Cardiac fibroblast (primary cell): ENCODE results near the gene ARFGAP1.

ENCODE experiments used
- DNase-seq, 2 donors: peaks; one replicate each; pipeline versions ENCODE4 v3.0.0 to v3.0.0-alpha.2; 2010; ENCODE audit warnings: low read depth in 2 of 2
- H3K4me3 ChIP-seq, 2 donors: replicated peaks in 1 of 2; 1 replicate in 1 of 2; 2 replicates in 1 of 2; pipeline ENCODE4 v1.5.1; 2011; ENCODE audit warnings: low read depth in 2 of 2, low read length in 2 of 2, mild to moderate bottlenecking in 2 of 2, moderate library complexity in 1 of 2
- TF ChIP-seq, protein P1 (sequence below): IDR thresholded peaks from one replicate; pipeline ENCODE4 v1.5.1; 2011; ENCODE audit warnings: low read depth, mild to moderate bottlenecking, low read length, inconsistent platforms

ARFGAP1 gene

DNA sequence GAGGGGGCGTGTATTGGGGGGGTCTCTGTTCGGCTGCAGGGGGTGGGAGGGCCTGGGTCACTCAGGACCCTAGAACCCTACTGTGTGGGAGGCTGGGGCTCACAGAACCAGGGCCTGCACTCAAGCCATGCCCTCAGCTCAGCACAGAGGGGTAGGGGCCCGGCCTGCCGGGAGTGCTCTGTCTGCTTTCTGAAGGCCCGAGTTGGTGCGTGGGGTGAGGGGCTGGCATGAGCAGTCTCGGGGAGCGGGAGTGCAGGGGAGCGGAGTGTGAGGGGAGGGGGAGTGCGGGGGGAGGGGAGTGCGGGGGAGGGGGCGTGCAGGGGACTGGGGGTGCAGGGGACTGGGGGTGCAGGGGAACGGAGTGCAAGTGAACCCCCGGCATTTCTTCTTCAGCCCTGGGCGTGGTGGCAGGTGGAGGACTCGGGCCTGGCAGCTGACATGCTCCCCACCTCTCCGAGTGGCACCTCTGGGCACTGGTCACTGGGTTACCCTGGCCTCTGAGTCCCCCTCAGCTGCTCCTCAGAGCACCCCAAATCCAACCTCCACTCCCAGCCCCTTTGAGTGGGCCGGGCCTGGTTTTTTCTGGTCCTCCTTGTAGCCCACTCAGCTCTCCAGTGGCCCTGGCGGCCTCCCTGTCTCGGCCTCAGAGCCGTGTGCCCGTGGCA, 21.4 kb downstream of the ARFGAP1 start:
- H3K4me3 ChIP-seq = no peak overlapping the region
- no peak for DNase-seq
- TF ChIP-seq, protein P1, sequence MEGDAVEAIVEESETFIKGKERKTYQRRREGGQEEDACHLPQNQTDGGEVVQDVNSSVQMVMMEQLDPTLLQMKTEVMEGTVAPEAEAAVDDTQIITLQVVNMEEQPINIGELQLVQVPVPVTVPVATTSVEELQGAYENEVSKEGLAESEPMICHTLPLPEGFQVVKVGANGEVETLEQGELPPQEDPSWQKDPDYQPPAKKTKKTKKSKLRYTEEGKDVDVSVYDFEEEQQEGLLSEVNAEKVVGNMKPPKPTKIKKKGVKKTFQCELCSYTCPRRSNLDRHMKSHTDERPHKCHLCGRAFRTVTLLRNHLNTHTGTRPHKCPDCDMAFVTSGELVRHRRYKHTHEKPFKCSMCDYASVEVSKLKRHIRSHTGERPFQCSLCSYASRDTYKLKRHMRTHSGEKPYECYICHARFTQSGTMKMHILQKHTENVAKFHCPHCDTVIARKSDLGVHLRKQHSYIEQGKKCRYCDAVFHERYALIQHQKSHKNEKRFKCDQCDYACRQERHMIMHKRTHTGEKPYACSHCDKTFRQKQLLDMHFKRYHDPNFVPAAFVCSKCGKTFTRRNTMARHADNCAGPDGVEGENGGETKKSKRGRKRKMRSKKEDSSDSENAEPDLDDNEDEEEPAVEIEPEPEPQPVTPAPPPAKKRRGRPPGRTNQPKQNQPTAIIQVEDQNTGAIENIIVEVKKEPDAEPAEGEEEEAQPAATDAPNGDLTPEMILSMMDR = no peak

DNA sequence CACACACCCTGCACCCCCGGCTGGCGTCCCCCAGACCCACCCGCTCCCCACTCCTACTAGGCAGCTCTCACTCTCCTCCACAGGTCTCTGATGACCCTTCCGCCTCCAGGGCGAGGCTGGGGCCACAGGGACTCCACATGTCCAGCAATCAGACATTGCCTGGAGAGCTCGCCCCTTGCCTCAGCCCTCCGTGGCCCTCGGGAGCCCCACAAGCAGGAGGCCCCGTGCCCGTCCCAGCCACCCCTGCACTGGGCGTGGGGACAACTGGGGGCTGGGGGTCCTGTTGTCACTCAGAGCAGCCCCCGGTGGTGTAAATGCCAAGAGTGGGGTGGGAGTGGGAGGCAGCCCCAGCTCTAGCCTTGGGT, 21.9 kb downstream of the ARFGAP1 start:
- DNase-seq = no peak
- TF ChIP-seq, protein P1 = no peak
- H3K4me3 ChIP-seq = no peak overlapping the region

DNA sequence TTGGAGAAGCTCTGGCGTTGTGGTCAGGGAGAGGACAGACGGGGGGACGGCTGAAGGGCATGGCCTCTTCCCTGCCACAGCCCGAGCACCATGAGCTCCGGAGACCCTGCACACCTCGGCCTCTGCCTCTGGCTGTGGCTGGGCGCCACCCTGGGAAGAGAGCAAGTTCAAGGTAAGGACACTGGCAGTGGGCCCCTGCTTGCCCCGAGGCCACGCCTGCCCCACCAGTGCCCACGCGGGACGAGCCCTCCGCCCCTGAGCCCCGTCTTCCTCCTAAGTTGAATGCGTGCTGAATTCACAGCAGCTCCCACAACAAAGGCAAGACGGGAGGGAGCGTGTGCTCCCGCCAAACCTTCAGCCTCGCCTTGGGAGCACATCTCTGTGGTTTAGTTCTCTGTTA, 22.4 kb downstream of the ARFGAP1 start:
- H3K4me3 ChIP-seq = no peak overlapping the region
- no peak for DNase-seq
- TF ChIP-seq, protein P1 = no peak

DNA sequence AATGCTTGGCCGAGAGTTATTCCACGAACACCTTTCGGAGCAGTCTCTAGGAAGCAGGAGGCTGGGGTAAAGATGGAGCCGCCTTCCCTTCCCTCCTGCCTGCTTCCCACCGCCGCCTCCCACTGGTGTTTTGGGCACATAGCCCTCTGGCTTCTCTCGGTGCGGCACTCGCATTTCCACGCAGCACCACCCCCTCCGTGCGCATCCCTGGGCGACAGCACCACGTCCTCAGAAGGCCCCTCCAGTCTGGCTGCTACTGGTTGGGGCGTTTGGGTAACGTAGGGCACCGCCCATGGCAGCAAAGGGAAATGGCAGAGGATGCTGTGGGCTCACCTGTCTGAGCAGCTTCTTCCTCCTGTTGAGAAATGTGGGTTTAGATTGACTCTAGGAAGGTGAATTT, 22.8 kb downstream of the ARFGAP1 start:
- H3K4me3 ChIP-seq = no peak overlapping the region
- TF ChIP-seq, protein P1 = no peak
- DNase-seq = no peak

DNA sequence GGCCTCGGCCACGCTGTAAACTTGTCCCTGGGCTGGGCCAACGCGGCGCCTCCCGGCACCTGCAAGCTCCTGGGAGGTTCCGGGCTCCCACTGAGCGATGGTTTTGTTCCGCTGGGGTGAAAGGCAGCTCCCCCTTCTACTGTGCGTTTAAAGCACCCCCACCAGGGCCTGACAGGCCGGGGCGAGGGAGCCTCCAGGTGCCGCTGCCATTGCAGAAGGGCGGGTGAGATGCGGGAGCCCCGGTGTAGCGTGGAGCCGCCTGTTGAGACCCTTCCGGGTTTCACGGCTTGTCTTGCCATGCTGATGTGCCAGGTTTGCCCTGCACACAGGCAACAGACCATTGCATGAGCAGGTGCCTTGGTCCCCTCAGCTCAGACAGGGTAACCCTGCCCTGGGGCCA, 23.2 kb downstream of the ARFGAP1 start:
- no peak overlapping the region for H3K4me3 ChIP-seq
- TF ChIP-seq, protein P1 = no peak
- DNase-seq = no peak

DNA sequence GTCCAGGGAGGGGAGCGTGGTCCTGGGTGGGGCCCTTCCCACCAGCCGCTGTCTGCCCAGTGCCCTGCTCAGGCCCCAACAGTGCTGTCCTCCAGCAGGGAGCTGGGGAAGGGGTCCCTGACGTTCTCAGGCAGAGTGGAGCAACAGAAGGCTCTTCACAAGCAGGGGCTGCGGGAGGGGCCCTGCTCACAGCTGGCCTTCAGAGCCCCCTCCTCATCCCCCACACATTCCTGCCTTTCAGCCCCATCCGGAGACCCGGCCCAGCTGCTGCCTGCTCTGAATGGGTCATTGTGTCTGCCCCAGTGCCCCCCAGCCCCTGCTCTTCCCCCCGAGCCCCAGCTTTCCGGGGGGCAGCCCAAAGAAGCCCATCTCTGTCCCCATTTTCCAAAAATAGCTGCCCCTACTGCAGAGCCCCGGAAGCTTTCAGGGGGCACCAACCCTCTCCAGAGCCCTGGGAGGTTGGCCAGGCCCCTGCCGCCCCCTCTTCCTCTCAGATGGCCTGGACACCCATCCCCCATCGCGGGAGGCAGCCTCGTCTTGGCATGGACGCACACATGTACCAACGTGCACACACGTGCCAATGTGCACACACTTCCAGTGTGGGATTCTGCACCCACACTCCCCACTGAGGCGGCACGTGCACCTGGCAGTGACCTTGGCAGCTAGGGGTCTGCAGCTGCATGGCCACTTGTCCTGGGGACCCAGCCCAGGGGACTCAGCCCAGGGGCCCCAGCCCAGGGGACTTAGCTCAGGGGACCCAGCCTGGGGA, 24.1 kb downstream of the ARFGAP1 start:
- TF ChIP-seq, protein P1 = no peak
- DNase-seq = no peak
- no peak overlapping the region for H3K4me3 ChIP-seq

DNA sequence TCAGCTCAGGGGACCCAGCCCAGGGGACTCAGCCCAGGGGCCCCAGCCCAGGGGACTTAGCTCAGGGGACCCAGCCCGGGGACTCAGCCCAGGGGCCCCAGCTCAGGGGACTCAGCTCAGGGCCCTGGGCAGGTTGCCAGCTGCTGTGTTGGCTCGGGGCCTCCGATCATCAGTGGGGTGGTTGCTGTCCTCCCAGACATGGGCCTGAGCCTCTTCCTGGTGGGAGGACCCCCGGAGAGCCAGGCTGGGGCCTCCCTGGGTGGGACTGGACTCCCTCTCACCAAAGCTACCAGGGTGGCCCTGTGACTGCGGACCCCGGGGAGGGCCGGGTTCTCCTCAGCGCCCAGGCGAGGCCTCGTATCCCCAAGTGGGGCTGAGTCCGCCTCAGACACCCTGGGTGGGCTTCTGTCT, 24.8 kb downstream of the ARFGAP1 start:
- DNase-seq = no peak
- H3K4me3 ChIP-seq = no peak overlapping the region
- TF ChIP-seq, protein P1 = no peak
